ENCODE measurements around the gene KIAA1586. TPM values are rescaled to one million over a fixed set of nuclear protein-coding genes. Genes with fewer than 3 reads are reported as not detected.

Gene KIAA1586
- polyA plus RNA-seq, 1 experiment: 10.8 TPM

DNA sequence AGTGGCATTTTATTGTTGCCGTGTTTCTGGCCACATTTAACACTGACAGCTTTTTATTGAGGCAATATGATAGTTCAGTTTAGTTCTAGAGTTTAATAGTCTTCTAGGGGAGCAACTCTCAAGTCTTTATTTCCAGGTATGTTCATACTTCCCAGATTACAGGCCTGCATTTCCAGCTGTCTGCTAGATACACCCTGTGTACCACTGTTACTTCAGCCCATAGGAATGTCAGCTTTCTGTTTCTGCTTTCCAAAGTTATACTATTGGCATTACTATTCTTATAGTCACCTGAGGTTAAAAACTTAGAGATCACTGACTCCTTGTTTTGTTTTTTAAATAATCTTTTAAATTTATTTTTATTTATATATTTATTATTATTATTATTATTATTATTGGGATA lies 51.1 kb downstream of the KIAA1586 start:
- ChIA-PET POLR2A (interaction anchor here (1.5 kb wide), 1 partner anchor 16 kb away, joined by 4 read pairs; no protein-coding TSS in a partner anchor), CTCF (interaction anchor here (0.9 to 1.4 kb wide), 3 partner anchors 193 to 460 kb away, joined by 3 to 7 read pairs (median 4); no protein-coding TSS in a partner anchor)
- H3K9me3 ChIP-seq (ENCODE audit: control insufficient read depth, insufficient read depth, low read length): no peaks in the 10 kb centered on the region
- no peak overlapping the region for H3K27ac ChIP-seq (ENCODE audit: low read depth, low read length)
- no peak overlapping the region for H3K4me3 ChIP-seq (ENCODE audit: low read depth, low read length)
- H3K27me3 ChIP-seq (ENCODE audit: control insufficient read depth, insufficient read depth, low read length): no peaks in the 10 kb centered on the region
- DNase-seq (ENCODE audit: low read depth, low spot score): no peak
- TF ChIP-seq, protein P1, sequence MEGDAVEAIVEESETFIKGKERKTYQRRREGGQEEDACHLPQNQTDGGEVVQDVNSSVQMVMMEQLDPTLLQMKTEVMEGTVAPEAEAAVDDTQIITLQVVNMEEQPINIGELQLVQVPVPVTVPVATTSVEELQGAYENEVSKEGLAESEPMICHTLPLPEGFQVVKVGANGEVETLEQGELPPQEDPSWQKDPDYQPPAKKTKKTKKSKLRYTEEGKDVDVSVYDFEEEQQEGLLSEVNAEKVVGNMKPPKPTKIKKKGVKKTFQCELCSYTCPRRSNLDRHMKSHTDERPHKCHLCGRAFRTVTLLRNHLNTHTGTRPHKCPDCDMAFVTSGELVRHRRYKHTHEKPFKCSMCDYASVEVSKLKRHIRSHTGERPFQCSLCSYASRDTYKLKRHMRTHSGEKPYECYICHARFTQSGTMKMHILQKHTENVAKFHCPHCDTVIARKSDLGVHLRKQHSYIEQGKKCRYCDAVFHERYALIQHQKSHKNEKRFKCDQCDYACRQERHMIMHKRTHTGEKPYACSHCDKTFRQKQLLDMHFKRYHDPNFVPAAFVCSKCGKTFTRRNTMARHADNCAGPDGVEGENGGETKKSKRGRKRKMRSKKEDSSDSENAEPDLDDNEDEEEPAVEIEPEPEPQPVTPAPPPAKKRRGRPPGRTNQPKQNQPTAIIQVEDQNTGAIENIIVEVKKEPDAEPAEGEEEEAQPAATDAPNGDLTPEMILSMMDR (IDR thresholded peaks at IDR 0.05; ENCODE audit: low read depth, low read length): no peak

DNA sequence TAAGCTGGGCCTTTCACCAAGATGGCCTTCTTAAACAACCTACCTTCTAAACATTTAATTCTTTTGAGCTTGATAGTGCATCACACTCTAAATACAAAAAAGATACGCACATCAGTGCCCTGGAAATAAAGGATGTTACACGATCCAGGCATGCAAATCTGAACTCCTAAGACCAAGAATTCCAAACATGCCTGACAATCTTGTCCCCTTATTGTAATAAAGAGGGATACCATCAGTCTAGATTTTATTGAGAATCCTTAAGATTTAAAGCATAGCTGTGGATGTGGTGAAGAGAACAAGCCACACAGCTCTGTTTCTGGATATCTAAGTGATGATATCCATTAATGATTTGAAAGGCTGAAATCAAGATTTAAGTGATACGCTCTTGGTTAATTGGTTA lies 56.5 kb downstream of the KIAA1586 start:
- no peak for DNase-seq (ENCODE audit: low read depth, low spot score)
- POLR2A ChIA-PET: interaction anchor here (0.9 kb wide), 1 partner anchor 13 kb away, joined by 3 read pairs; the partner anchor contains the start of gene ZNF451
- CTCF ChIA-PET: interaction anchor here (0.9 to 1.8 kb wide), 3 partner anchors 198 to 213 kb away, joined by 3 to 7 read pairs (median 3); no protein-coding TSS in a partner anchor
- no peaks in the 10 kb centered on the region for H3K9me3 ChIP-seq (ENCODE audit: control insufficient read depth, insufficient read depth, low read length)
- no peaks in the 10 kb centered on the region for H3K27me3 ChIP-seq (ENCODE audit: control insufficient read depth, insufficient read depth, low read length)
- H3K27ac ChIP-seq (ENCODE audit: low read depth, low read length): no peak overlapping the region
- TF ChIP-seq, protein P1 (IDR thresholded peaks at IDR 0.05; ENCODE audit: low read depth, low read length): no peak
- no peak overlapping the region for H3K4me3 ChIP-seq (ENCODE audit: low read depth, low read length)

DNA sequence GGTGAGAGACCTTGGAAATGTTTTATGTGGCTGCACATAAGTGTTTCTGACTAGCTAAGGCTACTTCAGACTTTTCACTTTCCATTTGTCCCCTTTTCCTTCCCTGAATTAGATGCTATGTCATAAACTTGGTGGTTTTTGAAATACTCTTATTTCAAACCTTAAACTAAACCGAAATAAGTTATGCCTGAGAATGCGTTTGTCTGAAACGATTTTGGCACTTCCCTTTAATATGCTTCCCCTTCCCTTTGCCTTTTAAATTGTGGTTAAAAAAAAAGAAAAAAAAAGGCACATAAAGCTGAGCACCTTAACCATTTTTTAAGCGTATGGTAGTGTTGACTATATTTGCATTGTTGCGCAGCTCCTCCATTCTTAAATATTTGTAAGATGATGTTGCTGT lies 57.8 kb downstream of the KIAA1586 start:
- Histone ChIP-seq H3K9me3 (ENCODE audit: control insufficient read depth, insufficient read depth, low read length) (no peaks in the 10 kb centered on the region), H3K27me3 (ENCODE audit: control insufficient read depth, insufficient read depth, low read length) (no peaks in the 10 kb centered on the region), H3K27ac (ENCODE audit: low read depth, low read length) (no peak overlapping the region), H3K4me3 (ENCODE audit: low read depth, low read length) (no peak overlapping the region)
- CTCF ChIA-PET: no interaction called here
- POLR2A ChIA-PET: no interaction called here
- TF ChIP-seq, protein P1 (IDR thresholded peaks at IDR 0.05; ENCODE audit: low read depth, low read length): no peak
- DNase-seq (ENCODE audit: low read depth, low spot score): no peak

Small RNAs within 50 kb of the gene (small RNA-seq; reads per million reads assigned to genes)
- gene FTH1P15 (ENCODE audit: insufficient read length, low read depth): not detected

Other genes with a start within 250 kb of the KIAA1586 start
- 9.2 and 15.4 TPM in 2 replicates for gene BEND6, start 91.6 kb upstream of the KIAA1586 start, polyA plus RNA-seq (2011; rRNA removed)
- gene ZNF451, start 43.5 kb downstream of the KIAA1586 start, polyA plus RNA-seq (2011; rRNA removed): 24.3 and 31.6 TPM in 2 replicates
- gene BAG2, start 125.6 kb downstream of the KIAA1586 start, polyA plus RNA-seq (2011; rRNA removed): 29.0 and 43.4 TPM in 2 replicates
- 45.2 and 62.1 TPM in 2 replicates for gene RAB23, start 175.6 kb downstream of the KIAA1586 start, polyA plus RNA-seq (2011; rRNA removed)